Measurements from ENCODE around the gene AFAP1.

The AFAP1 gene

DNA sequence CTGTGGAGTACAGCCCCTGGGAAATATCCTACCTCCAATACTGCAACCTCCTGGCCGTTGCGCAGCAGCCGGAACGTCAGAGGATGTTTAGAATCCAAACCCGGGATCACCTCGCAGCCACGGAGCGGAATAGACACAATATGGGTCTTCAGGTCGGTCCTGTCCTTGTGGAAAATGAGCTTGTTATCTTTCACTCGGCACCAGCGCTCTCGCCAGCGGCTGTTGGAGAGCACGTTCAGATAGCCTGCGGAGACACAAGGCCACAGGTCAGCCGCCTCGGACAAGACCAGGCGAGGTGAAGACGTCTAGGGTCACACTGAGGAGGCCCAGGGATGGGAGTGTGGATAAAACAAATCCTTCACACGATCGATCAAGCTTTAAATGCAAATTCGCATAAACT is 139.3 kb downstream of the AFAP1 start:
- TF ChIP-seq, protein P1, sequence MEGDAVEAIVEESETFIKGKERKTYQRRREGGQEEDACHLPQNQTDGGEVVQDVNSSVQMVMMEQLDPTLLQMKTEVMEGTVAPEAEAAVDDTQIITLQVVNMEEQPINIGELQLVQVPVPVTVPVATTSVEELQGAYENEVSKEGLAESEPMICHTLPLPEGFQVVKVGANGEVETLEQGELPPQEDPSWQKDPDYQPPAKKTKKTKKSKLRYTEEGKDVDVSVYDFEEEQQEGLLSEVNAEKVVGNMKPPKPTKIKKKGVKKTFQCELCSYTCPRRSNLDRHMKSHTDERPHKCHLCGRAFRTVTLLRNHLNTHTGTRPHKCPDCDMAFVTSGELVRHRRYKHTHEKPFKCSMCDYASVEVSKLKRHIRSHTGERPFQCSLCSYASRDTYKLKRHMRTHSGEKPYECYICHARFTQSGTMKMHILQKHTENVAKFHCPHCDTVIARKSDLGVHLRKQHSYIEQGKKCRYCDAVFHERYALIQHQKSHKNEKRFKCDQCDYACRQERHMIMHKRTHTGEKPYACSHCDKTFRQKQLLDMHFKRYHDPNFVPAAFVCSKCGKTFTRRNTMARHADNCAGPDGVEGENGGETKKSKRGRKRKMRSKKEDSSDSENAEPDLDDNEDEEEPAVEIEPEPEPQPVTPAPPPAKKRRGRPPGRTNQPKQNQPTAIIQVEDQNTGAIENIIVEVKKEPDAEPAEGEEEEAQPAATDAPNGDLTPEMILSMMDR (IDR thresholded peaks at IDR 0.05) = no peak
- TF ChIP-seq ZFX (IDR thresholded peaks at IDR 0.05; ENCODE audit: borderline replicate concordance) = no peak
- H3K27ac ChIP-seq = no peak overlapping the region

DNA sequence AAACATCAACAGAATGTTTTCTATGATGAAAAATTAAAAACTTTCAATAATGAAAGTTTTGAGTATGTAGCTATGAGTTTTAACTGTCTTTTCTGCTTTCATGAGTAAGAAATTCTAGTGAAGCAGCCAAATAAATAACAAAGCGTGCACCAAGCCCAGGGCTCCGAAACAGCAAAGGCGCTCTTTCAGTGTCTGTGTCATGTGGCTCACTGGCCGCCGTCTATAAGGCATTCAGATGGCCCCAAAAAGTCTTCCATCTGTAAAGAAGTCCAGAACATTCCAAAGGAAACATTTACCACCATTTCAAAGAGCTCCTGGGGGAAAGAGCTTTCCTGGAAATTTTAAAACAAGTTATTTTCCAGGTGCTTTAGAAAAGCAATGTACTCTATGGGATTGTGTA is 139.9 kb downstream of the AFAP1 start:
- TF ChIP-seq, protein P1 (IDR thresholded peaks at IDR 0.05) = no peak
- TF ChIP-seq ZFX (IDR thresholded peaks at IDR 0.05; ENCODE audit: borderline replicate concordance) = no peak
- H3K27ac ChIP-seq = no peak overlapping the region

DNA sequence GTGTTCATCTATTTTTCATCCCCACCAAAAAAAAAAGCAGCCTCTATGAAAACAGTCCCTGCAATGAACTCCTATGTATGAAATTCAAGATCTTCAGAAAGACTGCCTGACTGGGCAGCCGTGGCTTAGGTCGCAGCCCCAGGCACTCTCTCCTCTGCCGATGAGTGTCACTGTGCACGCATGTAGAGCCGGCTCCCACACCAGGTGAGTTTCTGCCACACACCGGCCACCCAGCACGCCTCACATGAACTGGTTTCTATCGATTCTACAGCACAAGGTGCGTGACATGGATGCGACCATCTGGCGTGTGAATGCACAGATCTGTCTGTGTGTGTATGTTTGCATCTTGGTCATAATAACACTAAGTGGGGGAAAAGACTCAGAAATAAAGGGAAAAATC is 140.4 kb downstream of the AFAP1 start:
- no peak overlapping the region for H3K27ac ChIP-seq
- TF ChIP-seq ZFX (IDR thresholded peaks at IDR 0.05; ENCODE audit: borderline replicate concordance) = no peak
- TF ChIP-seq, protein P1 (IDR thresholded peaks at IDR 0.05) = no peak

DNA sequence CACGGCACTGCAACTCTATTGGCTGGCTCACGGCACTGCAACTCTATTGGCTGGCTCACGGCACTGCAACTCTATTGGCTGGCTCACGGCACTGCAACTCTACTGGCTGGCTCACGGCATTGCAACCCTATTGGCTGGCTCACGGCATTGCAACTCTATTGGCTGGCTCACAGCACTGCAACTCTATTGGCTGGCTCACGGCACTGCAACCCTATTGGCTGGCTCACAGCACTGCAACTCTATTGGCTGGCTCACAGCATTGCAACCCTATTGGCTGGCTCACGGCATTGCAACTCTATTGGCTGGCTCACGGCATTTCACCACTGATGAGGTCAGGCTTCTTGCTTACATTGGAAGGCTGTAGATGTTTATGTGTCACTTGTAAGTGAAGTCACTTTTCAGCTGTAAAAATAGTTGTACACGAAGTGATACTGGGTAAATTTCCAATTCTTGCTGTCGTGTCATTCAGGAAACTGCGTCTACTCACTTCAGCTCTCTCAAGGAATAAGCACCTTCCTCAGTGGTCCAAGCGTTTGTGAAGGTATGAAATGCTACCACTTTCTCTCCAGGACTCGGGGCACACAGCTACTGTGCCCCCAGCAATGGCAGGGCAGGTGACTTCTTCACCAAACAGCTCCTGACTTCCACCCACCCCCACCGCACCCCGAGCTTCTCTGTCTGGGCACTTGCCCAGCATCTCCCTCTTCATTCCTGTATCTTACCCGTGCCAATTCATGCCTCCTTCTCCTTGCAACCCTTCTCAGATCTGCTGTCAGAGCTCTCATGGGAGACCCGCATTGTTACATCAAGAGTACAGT is 141.3 kb downstream of the AFAP1 start:
- no peak overlapping the region for H3K27ac ChIP-seq
- TF ChIP-seq, protein P1 (IDR thresholded peaks at IDR 0.05) = no peak
- TF ChIP-seq ZFX (IDR thresholded peaks at IDR 0.05; ENCODE audit: borderline replicate concordance) = no peak

DNA sequence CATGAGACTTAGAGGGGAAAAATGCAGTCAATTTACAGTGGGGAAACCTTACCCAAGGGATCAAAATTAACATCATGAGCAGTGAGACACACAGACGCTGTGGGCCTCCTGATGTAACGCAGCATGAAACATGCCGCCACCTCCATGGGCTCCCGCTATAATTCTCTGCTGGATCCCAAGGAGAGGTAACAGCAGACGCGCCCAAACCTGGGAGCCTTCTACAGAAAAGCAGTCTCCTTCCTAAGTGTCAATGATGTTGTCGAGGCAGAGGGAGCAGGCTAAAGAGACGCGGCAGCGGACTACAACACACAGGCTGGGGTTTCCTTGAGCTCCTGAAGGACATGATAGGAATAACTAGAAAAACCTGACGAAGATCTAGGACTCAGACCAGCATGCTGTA is 142.3 kb downstream of the AFAP1 start:
- no peak for TF ChIP-seq ZFX (IDR thresholded peaks at IDR 0.05; ENCODE audit: borderline replicate concordance)
- TF ChIP-seq, protein P1 (IDR thresholded peaks at IDR 0.05) = no peak

DNA sequence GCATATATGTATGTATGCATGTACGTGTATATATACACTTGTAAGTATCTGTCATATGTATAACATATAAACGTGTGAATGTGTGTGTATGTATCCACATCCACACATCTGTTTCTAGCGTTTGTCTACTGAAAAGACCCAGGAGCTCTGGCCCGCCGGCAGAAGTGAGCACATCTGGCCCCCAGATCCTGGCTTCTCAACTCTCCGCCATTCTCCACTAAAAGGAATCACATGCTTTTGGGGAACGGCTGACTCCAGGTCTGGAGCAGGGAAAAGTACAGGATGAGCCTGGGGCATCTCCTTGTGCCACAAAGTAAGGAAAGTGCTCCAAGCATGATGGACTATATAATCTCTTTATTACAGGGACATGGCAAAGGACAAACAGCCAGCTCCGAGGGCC is 143.7 kb downstream of the AFAP1 start:
- TF ChIP-seq, protein P1 (IDR thresholded peaks at IDR 0.05) = no peak
- no peak for TF ChIP-seq ZFX (IDR thresholded peaks at IDR 0.05; ENCODE audit: borderline replicate concordance)
- H3K27ac ChIP-seq = no peak overlapping the region

More for the DNA sequence above, 142.3 kb downstream of the AFAP1 start:
- no peak overlapping the region for H3K27ac ChIP-seq

DNA sequence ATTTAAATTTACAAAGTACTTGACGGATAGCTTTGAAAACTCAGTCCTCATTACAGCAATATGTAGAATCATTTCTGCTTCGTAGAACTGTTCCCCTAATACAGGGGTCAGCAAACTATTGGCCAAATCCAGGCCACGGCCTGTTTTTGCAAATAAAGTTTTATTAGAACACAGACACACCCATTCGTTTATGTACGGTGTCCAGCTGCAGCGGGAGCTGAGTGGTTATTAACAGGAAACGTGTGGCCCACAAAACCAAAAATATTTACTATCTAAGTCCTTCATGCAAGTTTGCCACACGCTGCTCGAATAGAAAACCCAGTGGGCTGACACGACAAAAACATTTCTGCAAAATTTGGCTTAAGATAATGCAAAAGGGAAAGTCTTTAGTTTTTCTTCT is 146.5 kb downstream of the AFAP1 start:
- no peak overlapping the region for H3K27ac ChIP-seq
- TF ChIP-seq, protein P1 (IDR thresholded peaks at IDR 0.05) = no peak
- TF ChIP-seq ZFX (IDR thresholded peaks at IDR 0.05; ENCODE audit: borderline replicate concordance) = no peak
